ENCODE measurements around the gene SMIM15. TPM values are rescaled to one million over a fixed set of nuclear protein-coding genes. Genes with fewer than 3 reads are reported as not detected.

SMIM15 gene
- total RNA-seq, 4 donors from 2014 or later: 6.6 to 56.9 (median 30.9) TPM

DNA sequence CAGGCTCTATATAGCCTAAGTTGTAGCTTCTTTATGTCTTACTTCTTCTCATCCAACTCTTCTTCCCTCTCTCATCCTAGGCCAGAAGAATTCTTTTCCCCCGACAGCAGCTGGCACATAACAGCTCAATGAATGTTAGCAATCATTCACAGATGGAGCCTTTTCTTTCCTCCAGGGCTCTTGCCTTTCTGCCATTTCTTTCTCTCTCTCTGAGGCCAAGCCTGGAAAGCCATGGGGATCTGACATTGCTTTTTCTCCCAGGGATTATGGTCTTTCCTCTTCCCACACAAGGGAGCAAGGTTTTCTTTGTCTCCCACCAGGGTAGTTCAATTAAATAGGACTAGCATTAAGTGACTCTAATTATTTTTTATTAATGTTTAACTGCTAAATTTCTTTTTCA is 20.5 kb downstream of the SMIM15 start:
- 69 to 100% methylated on average over 1 of the region's 1 CpG for WGBS, 2 donors (ENCODE audit: low coverage in 1 of 2)
- in situ Hi-C loops (cut with MboI; ENCODE audit: low pct_ligation_motif_present in 1 of 4, low pct_unique_long_range_greater_than_20kb in 1 of 4, low sequenced_read_pairs in 3 of 4): no loop called here
- no peaks in the 10 kb centered on the region for H3K9me3 ChIP-seq
- H3K4me1 ChIP-seq: no peaks in the 10 kb centered on the region
- H3K27me3 ChIP-seq: no peaks in the 10 kb centered on the region
- intact Hi-C loops (cut with DNase I; ENCODE audit: low total_unique reads): no loop called here
- no peak overlapping the region for H3K4me3 ChIP-seq
- no peak for TF ChIP-seq POLR2A (IDR thresholded peaks at IDR 0.05)
- TF ChIP-seq EP300 (IDR thresholded peaks at IDR 0.05; ENCODE audit: low read depth): no peak
- TF ChIP-seq POLR2AphosphoS5 (IDR thresholded peaks at IDR 0.05): no peak
- TF ChIP-seq, protein P1, sequence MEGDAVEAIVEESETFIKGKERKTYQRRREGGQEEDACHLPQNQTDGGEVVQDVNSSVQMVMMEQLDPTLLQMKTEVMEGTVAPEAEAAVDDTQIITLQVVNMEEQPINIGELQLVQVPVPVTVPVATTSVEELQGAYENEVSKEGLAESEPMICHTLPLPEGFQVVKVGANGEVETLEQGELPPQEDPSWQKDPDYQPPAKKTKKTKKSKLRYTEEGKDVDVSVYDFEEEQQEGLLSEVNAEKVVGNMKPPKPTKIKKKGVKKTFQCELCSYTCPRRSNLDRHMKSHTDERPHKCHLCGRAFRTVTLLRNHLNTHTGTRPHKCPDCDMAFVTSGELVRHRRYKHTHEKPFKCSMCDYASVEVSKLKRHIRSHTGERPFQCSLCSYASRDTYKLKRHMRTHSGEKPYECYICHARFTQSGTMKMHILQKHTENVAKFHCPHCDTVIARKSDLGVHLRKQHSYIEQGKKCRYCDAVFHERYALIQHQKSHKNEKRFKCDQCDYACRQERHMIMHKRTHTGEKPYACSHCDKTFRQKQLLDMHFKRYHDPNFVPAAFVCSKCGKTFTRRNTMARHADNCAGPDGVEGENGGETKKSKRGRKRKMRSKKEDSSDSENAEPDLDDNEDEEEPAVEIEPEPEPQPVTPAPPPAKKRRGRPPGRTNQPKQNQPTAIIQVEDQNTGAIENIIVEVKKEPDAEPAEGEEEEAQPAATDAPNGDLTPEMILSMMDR (IDR thresholded peaks at IDR 0.05): no peak
- H3K36me3 ChIP-seq: no peaks in the 10 kb centered on the region
- no peak for DNase-seq
- no peak overlapping the region for H3K27ac ChIP-seq

DNA sequence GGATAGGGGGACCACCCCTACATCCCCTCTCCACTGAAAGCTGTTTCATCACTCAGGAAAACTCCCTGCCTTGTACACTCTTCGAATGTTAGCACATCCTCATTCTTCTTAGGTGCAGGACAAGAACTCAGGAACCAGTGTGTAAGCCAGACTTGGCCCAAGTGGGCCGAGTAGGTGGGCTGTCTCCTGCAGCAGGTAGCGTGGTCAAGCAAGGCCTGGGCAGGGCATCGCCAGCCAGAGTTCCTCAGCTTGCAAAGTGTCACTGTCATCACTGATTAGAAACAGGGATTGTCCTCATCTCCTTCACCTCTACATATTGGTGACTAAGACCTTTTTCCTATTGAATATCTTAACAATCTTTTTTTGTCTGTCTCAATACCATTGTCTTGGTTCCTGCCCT is 22.3 kb downstream of the SMIM15 start:
- Histone ChIP-seq H3K4me1 (no peaks in the 10 kb centered on the region), H3K27ac (no peak overlapping the region), H3K36me3 (no peaks in the 10 kb centered on the region), H3K4me3 (no peak overlapping the region), H3K9me3 (no peaks in the 10 kb centered on the region), H3K27me3 (no peaks in the 10 kb centered on the region)
- no peak for DNase-seq
- intact Hi-C loops (cut with DNase I; ENCODE audit: low total_unique reads) (no loop called here), in situ Hi-C loops (cut with MboI; ENCODE audit: low pct_ligation_motif_present in 1 of 4, low pct_unique_long_range_greater_than_20kb in 1 of 4, low sequenced_read_pairs in 3 of 4) (no loop called here)
- TF ChIP-seq EP300 (IDR thresholded peaks at IDR 0.05; ENCODE audit: low read depth): no peak
- TF ChIP-seq POLR2A (IDR thresholded peaks at IDR 0.05): no peak
- TF ChIP-seq POLR2AphosphoS5 (IDR thresholded peaks at IDR 0.05): no peak
- TF ChIP-seq, protein P1 (IDR thresholded peaks at IDR 0.05): no peak
- 93% methylated on average over 4 of the region's 4 CpGs; no CpG with 5 or more reads in 1 of the 2 donors for WGBS, 2 donors (ENCODE audit: low coverage in 1 of 2)

DNA sequence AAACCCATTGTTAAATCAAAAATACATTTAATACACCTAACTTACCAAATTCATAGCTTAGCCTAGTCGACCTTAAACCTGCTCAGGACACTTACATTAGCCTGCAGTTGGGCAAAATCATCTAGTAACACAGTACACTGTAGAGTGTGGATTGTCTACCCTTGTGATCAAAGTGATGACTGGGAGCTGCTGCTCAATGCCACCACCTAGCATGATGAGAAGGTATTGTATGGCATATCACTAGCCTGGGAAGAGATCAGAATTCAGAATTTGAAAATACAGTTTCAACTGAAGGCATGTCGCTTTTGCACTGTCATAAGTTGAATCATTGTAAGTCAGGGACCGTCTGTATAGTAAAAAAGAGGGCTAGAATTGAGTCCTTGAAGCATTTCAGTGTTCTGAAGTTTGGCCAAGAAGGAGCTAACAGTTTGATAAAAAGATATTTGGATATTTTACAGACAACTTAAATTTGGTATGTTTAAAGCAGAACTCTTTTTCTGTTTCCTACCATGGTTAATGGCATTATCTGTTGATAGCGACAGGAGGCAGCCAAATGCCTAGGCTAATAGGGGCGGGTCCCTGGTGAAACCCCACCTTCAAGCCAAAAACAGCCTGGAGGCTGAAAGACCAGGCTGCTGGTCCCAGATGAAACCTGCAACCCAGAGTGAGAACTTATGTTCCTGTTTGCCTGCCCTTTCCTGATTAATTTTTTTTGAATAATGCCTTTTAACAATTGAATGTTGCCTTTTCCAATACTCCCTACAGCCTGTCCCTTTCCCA is 23.0 kb downstream of the SMIM15 start:
- intact Hi-C loops (cut with DNase I; ENCODE audit: low total_unique reads) (no loop called here), in situ Hi-C loops (cut with MboI; ENCODE audit: low pct_ligation_motif_present in 1 of 4, low pct_unique_long_range_greater_than_20kb in 1 of 4, low sequenced_read_pairs in 3 of 4) (no loop called here)
- WGBS, 2 donors (ENCODE audit: low coverage in 1 of 2): 77% methylated on average over 5 of the region's 5 CpGs
- Histone ChIP-seq H3K36me3 (no peaks in the 10 kb centered on the region), H3K4me1 (no peaks in the 10 kb centered on the region), H3K4me3 (no peak overlapping the region), H3K27me3 (no peaks in the 10 kb centered on the region), H3K9me3 (no peaks in the 10 kb centered on the region), H3K27ac (no peak overlapping the region)
- no peak for DNase-seq
- no peak for TF ChIP-seq POLR2AphosphoS5 (IDR thresholded peaks at IDR 0.05)
- TF ChIP-seq, protein P1 (IDR thresholded peaks at IDR 0.05): peak in 4 of 5 experiments; percentile 11 to 31 (median 26)

DNA sequence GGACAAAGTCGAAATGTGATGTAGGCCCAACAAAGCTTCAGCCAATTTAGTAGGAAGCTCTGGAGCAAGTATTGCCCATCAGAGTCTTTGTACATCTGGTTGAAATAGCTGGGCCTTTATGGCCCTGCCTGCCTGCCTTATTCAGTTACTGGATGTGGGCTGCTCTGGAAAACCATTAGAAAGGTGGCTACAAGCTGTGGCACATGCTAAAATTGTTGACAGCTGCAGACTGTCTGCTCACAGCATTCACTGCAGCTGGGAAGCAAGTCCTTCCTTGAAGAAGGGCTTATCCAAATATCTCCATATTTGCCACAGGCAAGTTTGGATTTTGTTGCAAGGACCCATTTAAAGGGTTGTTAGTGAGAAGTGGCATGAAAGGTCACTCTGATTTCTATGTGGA is 24.4 kb downstream of the SMIM15 start:
- no peaks in the 10 kb centered on the region for H3K9me3 ChIP-seq
- in situ Hi-C loops (cut with MboI; ENCODE audit: low pct_ligation_motif_present in 1 of 4, low pct_unique_long_range_greater_than_20kb in 1 of 4, low sequenced_read_pairs in 3 of 4): no loop called here
- H3K27me3 ChIP-seq: no peaks in the 10 kb centered on the region
- no peak for DNase-seq
- intact Hi-C loops (cut with DNase I; ENCODE audit: low total_unique reads): no loop called here
- H3K36me3 ChIP-seq: no peaks in the 10 kb centered on the region
- H3K27ac ChIP-seq: no peak overlapping the region
- TF ChIP-seq POLR2AphosphoS5 (IDR thresholded peaks at IDR 0.05) (no peak), EP300 (IDR thresholded peaks at IDR 0.05; ENCODE audit: low read depth) (no peak), POLR2A (IDR thresholded peaks at IDR 0.05) (no peak)
- TF ChIP-seq, protein P1 (IDR thresholded peaks at IDR 0.05): no peak
- no peak overlapping the region for H3K4me3 ChIP-seq
- 80 to 94% methylated on average over 1 of the region's 1 CpG for WGBS, 2 donors (ENCODE audit: low coverage in 1 of 2)
- H3K4me1 ChIP-seq: no peaks in the 10 kb centered on the region
